ENCODE measurements around the gene DCAF4L1.

The DCAF4L1 gene, protein sequence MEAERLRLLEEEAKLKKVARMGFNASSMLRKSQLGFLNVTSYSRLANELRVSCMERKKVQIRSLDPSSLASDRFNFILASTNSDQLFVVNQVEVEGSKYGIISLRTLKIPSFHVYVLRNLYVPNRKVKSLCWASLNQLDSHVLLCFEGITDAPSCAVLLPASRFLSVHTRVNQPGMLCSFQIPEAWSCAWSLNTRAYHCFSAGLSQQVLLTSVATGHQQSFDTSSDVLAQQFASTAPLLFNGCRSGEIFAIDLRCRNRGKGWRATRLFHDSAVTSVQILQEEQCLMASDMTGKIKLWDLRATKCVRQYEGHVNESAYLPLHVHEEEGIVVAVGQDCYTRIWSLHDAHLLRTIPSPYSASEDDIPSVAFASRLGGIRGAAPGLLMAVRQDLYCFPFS

DNA sequence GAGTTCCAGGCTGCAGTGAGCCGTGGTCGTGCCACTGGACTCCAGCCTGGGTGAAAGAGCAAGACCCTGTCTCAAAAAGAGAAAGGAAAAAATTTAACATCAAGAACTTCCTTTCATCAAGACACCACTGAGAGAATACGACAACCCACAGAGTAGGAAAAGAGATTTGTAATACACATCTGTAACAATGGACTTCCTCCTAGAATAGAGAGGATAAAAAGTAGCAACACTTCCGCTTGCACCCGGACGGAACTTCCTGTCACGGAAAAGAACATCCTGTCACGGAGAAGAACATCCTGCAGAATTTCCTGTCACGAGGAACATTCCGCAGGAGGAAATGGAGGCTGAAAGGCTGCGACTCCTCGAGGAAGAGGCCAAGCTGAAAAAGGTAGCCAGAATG, at the start of gene DCAF4L1:
DCAF4L1 (plus strand) TSS at position 301 of the 400 bp plus-strand sequence; CDS start at position 338, 37 bp downstream.
- H3K4me2 ChIP-seq (ENCODE audit: insufficient read depth, low read length): no peak within 1 kb of the TSS
- no peaks in the 10 kb centered on the region for H3K36me3 ChIP-seq (ENCODE audit: insufficient read depth, low read length)
- no peaks in the 10 kb centered on the region for H3K79me2 ChIP-seq (ENCODE audit: insufficient read depth, low read length)
- no peak within 1 kb of the TSS for H3K9ac ChIP-seq (ENCODE audit: low read depth, low read length)
- H4K20me1 ChIP-seq (ENCODE audit: insufficient read depth, low read length): no peaks in the 10 kb centered on the region
- no peak for TF ChIP-seq EZH2 (IDR thresholded peaks at IDR 0.05; ENCODE audit: borderline replicate concordance, low read depth, low read length, severe bottlenecking)
- TF ChIP-seq, protein P1, sequence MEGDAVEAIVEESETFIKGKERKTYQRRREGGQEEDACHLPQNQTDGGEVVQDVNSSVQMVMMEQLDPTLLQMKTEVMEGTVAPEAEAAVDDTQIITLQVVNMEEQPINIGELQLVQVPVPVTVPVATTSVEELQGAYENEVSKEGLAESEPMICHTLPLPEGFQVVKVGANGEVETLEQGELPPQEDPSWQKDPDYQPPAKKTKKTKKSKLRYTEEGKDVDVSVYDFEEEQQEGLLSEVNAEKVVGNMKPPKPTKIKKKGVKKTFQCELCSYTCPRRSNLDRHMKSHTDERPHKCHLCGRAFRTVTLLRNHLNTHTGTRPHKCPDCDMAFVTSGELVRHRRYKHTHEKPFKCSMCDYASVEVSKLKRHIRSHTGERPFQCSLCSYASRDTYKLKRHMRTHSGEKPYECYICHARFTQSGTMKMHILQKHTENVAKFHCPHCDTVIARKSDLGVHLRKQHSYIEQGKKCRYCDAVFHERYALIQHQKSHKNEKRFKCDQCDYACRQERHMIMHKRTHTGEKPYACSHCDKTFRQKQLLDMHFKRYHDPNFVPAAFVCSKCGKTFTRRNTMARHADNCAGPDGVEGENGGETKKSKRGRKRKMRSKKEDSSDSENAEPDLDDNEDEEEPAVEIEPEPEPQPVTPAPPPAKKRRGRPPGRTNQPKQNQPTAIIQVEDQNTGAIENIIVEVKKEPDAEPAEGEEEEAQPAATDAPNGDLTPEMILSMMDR (IDR thresholded peaks at IDR 0.05; ENCODE audit: borderline replicate concordance, extremely low read depth, low read length, poor library complexity, severe bottlenecking): no peak
- no peaks in the 10 kb centered on the region for H3K27me3 ChIP-seq (ENCODE audit: insufficient read depth, low read length, poor library complexity)
- no peak within 1 kb of the TSS for H2AFZ ChIP-seq (ENCODE audit: low read depth, low read length)
- H3K4me1 ChIP-seq (ENCODE audit: insufficient read depth, low read length): no peaks in the 10 kb centered on the region
- no peak within 1 kb of the TSS for H3K4me3 ChIP-seq (ENCODE audit: low read depth in 1 of 2, low read length in 2 of 2)
- H3K27ac ChIP-seq (ENCODE audit: low read length): no peak within 1 kb of the TSS
- H3K9me3 ChIP-seq (ENCODE audit: insufficient read depth, low read length, severe bottlenecking): no peaks in the 10 kb centered on the region
- no peak for ATAC-seq (ENCODE audit: insufficient read depth, low read depth)
- DNase-seq: no peak

DNA sequence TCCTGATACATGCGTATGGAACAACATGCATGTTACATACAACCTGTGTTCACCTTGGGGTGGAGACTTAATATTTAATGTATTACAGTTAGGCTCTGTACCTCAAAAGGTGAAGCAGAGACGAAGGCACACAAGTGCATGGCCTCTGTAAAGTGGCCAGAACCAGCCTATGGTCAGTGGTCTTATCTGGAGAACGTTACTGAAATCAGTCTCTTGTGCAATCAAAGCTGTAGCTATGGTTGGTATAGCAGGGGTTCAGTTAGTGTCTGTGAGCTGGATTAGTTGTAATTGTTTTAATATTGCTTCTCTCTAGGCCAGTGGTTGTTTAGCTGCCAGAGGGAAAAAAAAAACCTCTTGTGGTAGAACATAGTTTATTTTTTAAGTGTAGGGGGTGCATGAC, 48.6 kb upstream of the DCAF4L1 start:
- H3K79me2 ChIP-seq (ENCODE audit: insufficient read depth, low read length): peaks cover 31% of the 10 kb centered on the region
- H2AFZ ChIP-seq (ENCODE audit: low read depth, low read length): no peak overlapping the region
- peaks cover 38% of the 10 kb centered on the region for H3K4me1 ChIP-seq (ENCODE audit: insufficient read depth, low read length)
- no peak for DNase-seq
- no peak overlapping the region for H3K4me3 ChIP-seq (ENCODE audit: low read depth in 1 of 2, low read length in 2 of 2)
- peaks cover 14% of the 10 kb centered on the region for H4K20me1 ChIP-seq (ENCODE audit: insufficient read depth, low read length)
- no peak overlapping the region for H3K4me2 ChIP-seq (ENCODE audit: insufficient read depth, low read length)
- no peak overlapping the region for H3K27ac ChIP-seq (ENCODE audit: low read length)
- TF ChIP-seq, protein P1 (IDR thresholded peaks at IDR 0.05; ENCODE audit: borderline replicate concordance, extremely low read depth, low read length, poor library complexity, severe bottlenecking): no peak
- no peak for TF ChIP-seq EZH2 (IDR thresholded peaks at IDR 0.05; ENCODE audit: borderline replicate concordance, low read depth, low read length, severe bottlenecking)
- no peaks in the 10 kb centered on the region for H3K27me3 ChIP-seq (ENCODE audit: insufficient read depth, low read length, poor library complexity)
- ATAC-seq (ENCODE audit: insufficient read depth, low read depth): no peak
- no peak overlapping the region for H3K9ac ChIP-seq (ENCODE audit: low read depth, low read length)
- no peaks in the 10 kb centered on the region for H3K9me3 ChIP-seq (ENCODE audit: insufficient read depth, low read length, severe bottlenecking)
- peaks cover 11% of the 10 kb centered on the region for H3K36me3 ChIP-seq (ENCODE audit: insufficient read depth, low read length)

DNA sequence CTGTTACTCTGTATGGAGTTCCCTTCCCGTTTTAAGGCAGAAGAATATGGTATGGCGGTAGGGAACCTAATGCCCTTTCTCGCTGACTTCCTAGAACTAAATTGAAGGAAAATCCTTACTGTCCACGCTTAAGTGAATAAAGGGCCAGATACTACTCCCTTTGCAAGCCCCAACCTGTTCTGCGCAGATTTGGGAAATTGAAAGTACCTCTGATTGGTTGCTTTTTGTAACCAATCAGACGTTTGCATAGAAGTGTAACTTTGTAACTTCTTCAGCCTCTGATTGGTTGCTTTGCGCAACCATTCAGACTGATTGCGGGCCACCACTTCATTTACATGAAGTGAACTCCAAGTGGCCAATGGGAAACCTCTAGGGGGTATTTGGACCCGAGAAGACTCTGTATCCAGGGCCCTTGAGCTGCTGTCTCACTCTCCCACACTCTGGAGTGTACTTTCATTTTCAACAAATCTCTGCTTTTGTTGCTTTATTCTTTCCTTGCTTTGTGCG, 47.5 kb upstream of the DCAF4L1 start:
- peaks cover 41% of the 10 kb centered on the region for H3K79me2 ChIP-seq (ENCODE audit: insufficient read depth, low read length)
- H2AFZ ChIP-seq (ENCODE audit: low read depth, low read length): peak overlapping the region; percentile 93
- peak overlapping the region in 1 of 2 experiments; percentile 78; a peak in 2 of 4 replicates for H3K4me3 ChIP-seq (ENCODE audit: low read depth in 1 of 2, low read length in 2 of 2)
- no peak for TF ChIP-seq EZH2 (IDR thresholded peaks at IDR 0.05; ENCODE audit: borderline replicate concordance, low read depth, low read length, severe bottlenecking)
- TF ChIP-seq, protein P1 (IDR thresholded peaks at IDR 0.05; ENCODE audit: borderline replicate concordance, extremely low read depth, low read length, poor library complexity, severe bottlenecking): no peak
- no peaks in the 10 kb centered on the region for H3K9me3 ChIP-seq (ENCODE audit: insufficient read depth, low read length, severe bottlenecking)
- no peak overlapping the region for H3K9ac ChIP-seq (ENCODE audit: low read depth, low read length)
- ATAC-seq (ENCODE audit: insufficient read depth, low read depth) (no peak), DNase-seq (no peak)
- H3K4me2 ChIP-seq (ENCODE audit: insufficient read depth, low read length): peak overlapping the region; percentile 88; the same call in 1 of the 2 replicates
- peaks cover 47% of the 10 kb centered on the region for H3K4me1 ChIP-seq (ENCODE audit: insufficient read depth, low read length)
- H3K27ac ChIP-seq (ENCODE audit: low read length): no peak overlapping the region
- no peaks in the 10 kb centered on the region for H3K27me3 ChIP-seq (ENCODE audit: insufficient read depth, low read length, poor library complexity)
- H4K20me1 ChIP-seq (ENCODE audit: insufficient read depth, low read length): peaks cover 17% of the 10 kb centered on the region
- peaks cover 19% of the 10 kb centered on the region for H3K36me3 ChIP-seq (ENCODE audit: insufficient read depth, low read length)

Measured in DND-41 (cell line).